ENCODE data around the gene PCNT. TPM values are rescaled to one million over a fixed set of nuclear protein-coding genes. Genes with fewer than 3 reads are reported as not detected.

The PCNT gene
- total RNA-seq, 4 donors from 2014 or later = 42.8 to 58.6 (median 45.9) TPM

DNA sequence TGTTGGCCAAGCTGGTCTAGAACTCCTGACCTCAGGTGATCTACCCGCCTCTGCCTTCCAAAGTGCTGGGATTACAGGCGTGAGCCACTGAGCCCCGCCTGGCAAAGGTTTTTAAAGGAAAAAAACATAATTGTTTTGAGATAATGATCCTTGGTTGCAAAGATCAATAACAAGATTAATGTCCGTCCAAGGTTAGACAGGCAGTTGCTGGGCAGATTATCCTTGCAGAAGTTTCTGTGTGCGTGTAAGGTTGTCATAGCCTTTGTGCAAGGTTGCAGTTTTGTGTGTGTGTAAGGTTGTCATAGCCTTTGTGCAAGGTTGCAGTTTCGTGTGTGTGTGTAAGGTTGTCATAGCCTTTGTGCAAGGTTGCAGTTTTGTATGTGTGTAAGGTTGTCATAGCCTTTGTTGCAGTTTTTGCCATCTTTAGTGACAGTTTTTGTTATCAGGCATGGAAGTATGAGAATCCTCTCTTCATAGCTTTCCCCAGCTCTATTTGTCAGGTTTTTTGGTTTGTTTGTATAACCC, 34.2 kb upstream of the PCNT start:
- peaks cover 0 to 13% (median 0%) of the 10 kb centered on the region in 3 donors for H3K36me3 ChIP-seq
- H3K4me1 ChIP-seq = peaks cover 0 to 17% (median 12%) of the 10 kb centered on the region in 4 donors
- WGBS, 2 donors = 66 to 74% methylated on average over 6 of the region's 6 CpGs
- TF ChIP-seq, protein P1, sequence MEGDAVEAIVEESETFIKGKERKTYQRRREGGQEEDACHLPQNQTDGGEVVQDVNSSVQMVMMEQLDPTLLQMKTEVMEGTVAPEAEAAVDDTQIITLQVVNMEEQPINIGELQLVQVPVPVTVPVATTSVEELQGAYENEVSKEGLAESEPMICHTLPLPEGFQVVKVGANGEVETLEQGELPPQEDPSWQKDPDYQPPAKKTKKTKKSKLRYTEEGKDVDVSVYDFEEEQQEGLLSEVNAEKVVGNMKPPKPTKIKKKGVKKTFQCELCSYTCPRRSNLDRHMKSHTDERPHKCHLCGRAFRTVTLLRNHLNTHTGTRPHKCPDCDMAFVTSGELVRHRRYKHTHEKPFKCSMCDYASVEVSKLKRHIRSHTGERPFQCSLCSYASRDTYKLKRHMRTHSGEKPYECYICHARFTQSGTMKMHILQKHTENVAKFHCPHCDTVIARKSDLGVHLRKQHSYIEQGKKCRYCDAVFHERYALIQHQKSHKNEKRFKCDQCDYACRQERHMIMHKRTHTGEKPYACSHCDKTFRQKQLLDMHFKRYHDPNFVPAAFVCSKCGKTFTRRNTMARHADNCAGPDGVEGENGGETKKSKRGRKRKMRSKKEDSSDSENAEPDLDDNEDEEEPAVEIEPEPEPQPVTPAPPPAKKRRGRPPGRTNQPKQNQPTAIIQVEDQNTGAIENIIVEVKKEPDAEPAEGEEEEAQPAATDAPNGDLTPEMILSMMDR (IDR thresholded peaks at IDR 0.05) = no peak
- TF ChIP-seq EP300 (IDR thresholded peaks at IDR 0.05) (no peak), POLR2A (IDR thresholded peaks at IDR 0.05) (no peak)
- no peak overlapping the region for H3K27ac ChIP-seq
- H3K4me3 ChIP-seq = no peak overlapping the region
- no peak for DNase-seq (ENCODE audit: low spot score in 2 of 2)
- no peaks in the 10 kb centered on the region for H3K9me3 ChIP-seq
- H3K27me3 ChIP-seq = no peaks in the 10 kb centered on the region

GRCh38 chr21:46291561-46291960, 32.4 kb upstream of the PCNT start:
- Histone ChIP-seq H3K36me3 (peaks cover 0 to 10% (median 0%) of the 10 kb centered on the region in 3 donors), H3K27ac (no peak overlapping the region), H3K4me3 (no peak overlapping the region), H3K4me1 (peaks cover 0 to 26% (median 5%) of the 10 kb centered on the region in 4 donors), H3K9me3 (no peaks in the 10 kb centered on the region), H3K27me3 (no peaks in the 10 kb centered on the region)
- TF ChIP-seq EP300 (IDR thresholded peaks at IDR 0.05) = no peak
- TF ChIP-seq POLR2A (IDR thresholded peaks at IDR 0.05) = no peak
- TF ChIP-seq, protein P1 (IDR thresholded peaks at IDR 0.05) = no peak
- WGBS, 2 donors = 93 to 97% methylated on average over 2 of the region's 2 CpGs
- DNase-seq (ENCODE audit: low spot score in 2 of 2) = no peak

DNA sequence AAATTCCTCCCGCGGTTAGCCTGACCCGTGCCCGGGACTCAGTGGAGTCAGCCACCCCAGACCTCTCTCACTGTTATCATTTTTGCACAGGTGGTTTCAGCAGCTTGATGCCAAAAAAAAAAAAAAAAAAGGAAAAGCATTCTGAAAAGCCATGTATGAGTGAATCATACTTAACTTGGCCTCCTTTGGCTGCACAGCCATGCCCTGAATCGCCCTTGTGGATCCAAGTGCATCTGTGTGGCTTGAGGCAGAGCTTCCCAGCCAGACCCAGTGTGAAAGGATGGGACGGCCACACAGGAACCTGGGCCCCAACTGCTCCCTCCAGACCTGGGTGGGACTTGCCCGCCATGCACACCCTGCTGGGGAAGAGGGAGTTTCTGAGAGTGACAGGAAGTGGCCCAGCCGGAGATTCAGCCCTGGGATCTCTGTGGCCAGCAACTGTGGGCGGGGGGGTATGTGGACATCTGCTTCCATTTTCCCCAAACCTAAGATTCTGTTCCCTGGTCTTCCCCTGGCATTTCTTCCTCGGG, 29.2 kb upstream of the PCNT start:
- H3K36me3 ChIP-seq = peaks cover 0 to 15% (median 0%) of the 10 kb centered on the region in 3 donors
- peak overlapping the region in 1 of 4 donors; percentile 72 for H3K27ac ChIP-seq
- H3K27me3 ChIP-seq = no peaks in the 10 kb centered on the region
- H3K4me3 ChIP-seq = no peak overlapping the region
- H3K9me3 ChIP-seq = no peaks in the 10 kb centered on the region
- DNase-seq (ENCODE audit: low spot score in 2 of 2) = no peak
- peaks cover 0 to 36% (median 2%) of the 10 kb centered on the region in 4 donors for H3K4me1 ChIP-seq
- no peak for TF ChIP-seq POLR2A (IDR thresholded peaks at IDR 0.05)
- TF ChIP-seq, protein P1 (IDR thresholded peaks at IDR 0.05) = no peak
- TF ChIP-seq EP300 (IDR thresholded peaks at IDR 0.05) = no peak
- WGBS, 2 donors = 49 to 57% methylated on average over 10 of the region's 10 CpGs

DNA sequence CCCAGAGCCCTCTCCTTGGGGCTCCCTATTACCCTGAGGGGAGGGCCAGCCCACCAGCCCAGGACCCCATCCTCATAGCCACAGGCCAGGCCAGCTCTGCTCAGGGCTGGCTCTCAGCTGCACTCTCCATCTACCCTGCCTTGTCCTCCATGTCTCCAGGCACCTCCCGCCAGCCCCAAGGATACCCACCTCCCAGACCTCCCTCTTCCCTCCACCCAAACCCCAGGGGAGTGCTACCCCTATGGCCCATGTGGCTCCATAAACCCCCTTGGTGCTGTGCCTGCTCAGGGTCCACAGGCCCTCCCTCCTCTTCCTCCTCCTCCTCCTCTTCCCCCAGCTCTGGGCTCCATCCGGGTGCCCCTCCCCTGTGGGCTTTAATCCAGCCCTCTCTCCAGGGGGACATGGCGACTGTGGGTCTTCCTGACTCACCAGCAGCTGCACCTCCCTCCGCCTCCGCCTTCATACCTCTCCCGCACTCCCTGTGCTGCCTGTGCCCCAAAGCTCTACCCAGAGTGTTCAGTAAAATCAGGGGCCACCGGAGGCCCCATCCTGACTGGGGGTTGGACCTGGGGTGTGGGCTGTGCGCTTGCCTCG, 28.7 kb upstream of the PCNT start:
- H3K27ac ChIP-seq = peak overlapping the region in 3 of 4 donors; percentile 63 to 73 (median 72)
- no peaks in the 10 kb centered on the region for H3K27me3 ChIP-seq
- H3K4me1 ChIP-seq = peaks cover 0 to 36% (median 2%) of the 10 kb centered on the region in 4 donors
- TF ChIP-seq, protein P1 (IDR thresholded peaks at IDR 0.05) = no peak
- TF ChIP-seq EP300 (IDR thresholded peaks at IDR 0.05) (no peak), POLR2A (IDR thresholded peaks at IDR 0.05) (no peak)
- no peaks in the 10 kb centered on the region for H3K9me3 ChIP-seq
- WGBS, 2 donors = 42 to 55% methylated on average over 8 to 9 of the region's 9 CpGs
- peaks cover 0 to 21% (median 0%) of the 10 kb centered on the region in 3 donors for H3K36me3 ChIP-seq
- DNase-seq (ENCODE audit: low spot score in 2 of 2) = no peak
- no peak overlapping the region for H3K4me3 ChIP-seq

All from tibial nerve (tissue), 4 donors.